HG03442 (cell line): ENCODE results near the gene REP15.
"Not testable (repeated sequence)": the region's sequence is repeated elsewhere in the genome, so short reads cannot be mapped to it uniquely, and the experiment has no call there.

Source experiments
- ATAC-seq: cut with Tn5 transposase; IDR thresholded peaks from one replicate; pipeline ENCODE4 v1.9.1; 2021; ENCODE audit warnings: mild to moderate bottlenecking, moderate library complexity; ENCODE audit not compliant: unreplicated experiment

REP15 gene

GRCh38 chr12:27696293-27696652 is at the start of gene REP15:
TSS of gene REP15 (plus strand) at chr12:27696447. CDS start at chr12:27696563, 116 bp downstream.
- no peak for ATAC-seq

DNA sequence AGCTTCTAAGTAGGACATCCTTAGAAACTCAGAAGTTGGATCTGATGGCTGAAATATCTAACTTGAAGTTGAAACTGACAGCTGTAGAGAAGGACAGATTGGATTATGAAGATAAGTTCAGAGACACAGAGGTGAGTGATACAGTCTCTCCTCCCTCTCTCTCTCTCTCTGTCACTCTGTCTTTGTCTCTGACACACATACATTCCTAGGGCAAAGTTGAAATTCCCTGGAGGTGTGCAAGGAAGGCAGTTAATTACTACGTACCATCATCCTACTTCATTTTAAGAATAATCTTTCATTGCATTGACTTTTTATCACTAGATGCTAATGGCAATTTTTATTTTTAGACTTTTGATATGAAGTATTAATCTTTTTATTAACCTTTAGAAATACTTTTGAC is 46.2 kb upstream of the REP15 start:
- no peak for ATAC-seq

DNA sequence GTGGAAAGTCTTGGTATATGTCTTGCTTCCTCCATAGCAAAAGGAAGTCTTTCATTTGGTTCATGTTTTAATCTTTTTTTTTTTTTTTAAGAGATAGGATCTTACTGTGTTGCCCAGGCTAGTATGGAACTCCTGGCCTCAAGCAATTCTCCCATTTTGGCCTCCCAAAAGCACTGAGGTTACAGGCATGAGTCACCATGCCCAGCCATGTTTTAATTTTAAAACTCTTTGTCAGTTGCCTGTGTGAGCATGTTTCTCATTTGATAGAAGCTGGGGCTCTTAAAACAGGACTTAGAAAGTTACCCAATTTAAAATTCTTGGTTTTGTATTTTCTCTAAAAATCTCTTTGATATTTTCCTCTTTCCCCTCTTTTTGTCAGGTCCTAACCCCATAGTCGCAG is 45.0 kb upstream of the REP15 start:
- ATAC-seq, result no peak

DNA sequence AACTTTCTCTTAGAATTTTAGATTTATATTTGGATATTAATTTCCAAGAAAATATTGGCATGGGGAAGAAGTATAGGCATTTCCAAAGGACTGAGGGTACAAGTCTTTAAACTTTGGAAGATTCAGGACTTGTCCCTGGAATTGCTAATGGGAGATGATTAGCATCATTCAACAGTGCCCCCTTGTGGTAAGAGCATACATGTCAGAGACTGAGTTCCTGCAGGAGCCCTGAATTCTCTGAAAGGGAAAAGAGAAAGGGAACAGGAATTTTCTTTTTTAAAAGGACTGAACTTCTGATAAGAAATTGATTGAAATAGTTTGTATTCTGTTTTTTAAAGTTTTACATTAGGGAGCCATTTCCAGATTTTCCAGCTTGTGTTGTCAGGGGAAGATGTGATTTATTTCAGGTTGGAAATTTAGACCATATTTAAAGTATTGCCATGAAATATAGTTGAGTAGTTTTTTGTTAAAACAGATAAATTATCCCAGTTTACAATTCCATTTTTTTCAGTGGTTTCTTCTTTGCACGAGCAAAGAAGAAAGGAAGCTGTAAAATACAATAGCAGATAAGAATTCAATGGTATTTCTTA is 44.0 kb upstream of the REP15 start:
- ATAC-seq, result no peak

- ATAC-seq, result no peak
Measured at GRCh38 chr12:27653661-27654060, 42.6 kb upstream of the REP15 start.

DNA sequence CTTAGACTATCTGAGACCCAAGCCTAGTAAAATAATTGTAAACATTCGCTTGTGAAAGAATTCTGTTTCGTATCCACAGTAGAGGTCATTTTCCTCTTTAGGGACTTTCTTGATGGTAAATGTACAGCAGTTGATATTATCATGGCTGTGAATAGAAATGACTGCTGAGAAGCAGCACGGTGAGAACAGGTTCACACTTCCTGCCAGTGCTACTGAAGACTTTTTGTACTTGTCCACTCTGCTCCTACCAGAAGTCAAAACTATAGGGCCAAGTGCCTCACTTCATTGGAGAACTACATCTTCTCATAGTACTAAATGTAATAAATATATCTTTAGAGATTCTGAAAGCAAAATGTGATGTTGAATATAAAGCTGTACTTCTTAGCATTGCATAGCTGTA is 40.8 kb upstream of the REP15 start:
- ATAC-seq, result not testable (repeated sequence)

DNA sequence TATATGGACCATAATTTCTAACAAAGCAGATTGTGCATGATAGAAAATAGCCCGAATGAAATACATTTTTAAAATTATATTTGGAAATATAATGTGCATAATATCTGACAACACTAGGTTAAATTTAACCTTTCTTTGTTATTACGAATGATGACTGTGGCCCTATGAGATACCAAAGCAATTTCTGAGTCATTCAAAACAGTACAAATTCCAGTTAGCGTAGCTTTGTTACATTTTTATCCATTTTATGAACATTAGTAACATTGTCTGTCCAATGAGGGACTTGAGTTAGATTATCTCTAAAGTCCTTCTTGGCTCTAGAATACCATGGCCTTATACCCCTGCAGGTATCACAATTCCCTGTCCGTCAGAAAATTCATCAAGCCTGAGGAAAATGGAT is 39.0 kb upstream of the REP15 start:
- ATAC-seq, result no peak

DNA sequence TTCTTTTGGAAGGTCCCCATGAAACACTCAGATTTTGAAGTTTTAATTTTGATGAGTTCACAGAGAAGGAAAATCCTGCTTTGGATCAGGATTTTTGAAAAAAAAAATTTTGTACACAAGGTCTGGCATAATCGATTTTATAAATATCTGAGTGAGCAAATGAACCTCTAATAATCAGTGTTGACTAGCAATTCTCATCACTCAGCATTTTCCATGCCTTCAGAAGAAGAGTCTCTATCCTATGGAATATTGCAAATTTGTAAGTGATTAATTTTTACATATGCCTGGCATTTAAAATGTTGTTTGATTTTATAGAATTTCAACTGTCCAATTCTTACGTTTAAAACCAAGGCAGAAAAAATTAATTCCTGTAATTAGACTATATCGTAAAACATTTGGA is 30.5 kb upstream of the REP15 start:
- ATAC-seq, result no peak

GRCh38 chr12:27666510-27666909 is 29.7 kb upstream of the REP15 start:
- ATAC-seq, result no peak

GRCh38 chr12:27667540-27667939 is 28.7 kb upstream of the REP15 start:
- ATAC-seq, result no peak

- ATAC-seq, result no peak
Measured at GRCh38 chr12:27672051-27672450, 24.2 kb upstream of the REP15 start.

DNA sequence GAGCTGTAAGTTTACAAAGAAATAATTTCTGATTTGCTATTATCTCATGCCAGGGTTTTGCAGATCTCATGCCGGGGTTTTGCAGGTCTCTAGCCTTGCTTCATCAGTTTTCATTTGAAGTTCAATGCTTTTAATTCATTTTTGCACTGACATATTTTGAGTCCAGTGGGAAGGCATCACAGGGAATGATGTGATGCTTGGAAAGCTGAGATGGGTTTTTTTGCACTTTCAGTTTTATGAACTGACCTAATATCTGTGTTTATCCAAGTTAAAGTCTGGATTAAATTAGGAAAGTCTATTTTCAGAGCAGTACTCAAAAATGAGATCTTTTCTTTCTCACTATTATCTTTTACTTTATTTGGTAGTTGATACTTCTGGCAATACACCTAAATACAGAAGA is 23.6 kb upstream of the REP15 start:
- ATAC-seq, result no peak

GRCh38 chr12:27673101-27673718 is 23.0 kb upstream of the REP15 start:
- ATAC-seq, result no peak

DNA sequence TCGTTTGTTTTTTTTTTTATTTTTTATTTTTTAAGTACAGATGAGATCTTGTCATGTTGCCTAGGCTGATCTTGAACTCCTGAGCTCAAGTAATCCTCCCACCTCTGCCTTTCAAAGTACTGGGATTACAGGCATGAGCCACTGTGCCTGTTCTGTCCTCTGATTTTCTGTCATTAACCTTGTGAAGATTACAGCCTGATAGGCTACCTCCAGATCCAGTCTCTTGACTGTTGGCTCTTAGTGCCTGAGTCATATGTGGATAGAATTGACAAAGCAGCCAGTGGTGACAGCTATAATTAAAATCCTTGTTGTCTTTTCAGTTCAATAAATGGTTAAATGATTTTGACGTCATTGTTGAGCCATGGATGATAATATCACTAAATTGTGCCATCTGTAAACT is 21.3 kb upstream of the REP15 start:
- ATAC-seq, result no peak

GRCh38 chr12:27680619-27681018 is 15.6 kb upstream of the REP15 start:
- no peak for ATAC-seq

DNA sequence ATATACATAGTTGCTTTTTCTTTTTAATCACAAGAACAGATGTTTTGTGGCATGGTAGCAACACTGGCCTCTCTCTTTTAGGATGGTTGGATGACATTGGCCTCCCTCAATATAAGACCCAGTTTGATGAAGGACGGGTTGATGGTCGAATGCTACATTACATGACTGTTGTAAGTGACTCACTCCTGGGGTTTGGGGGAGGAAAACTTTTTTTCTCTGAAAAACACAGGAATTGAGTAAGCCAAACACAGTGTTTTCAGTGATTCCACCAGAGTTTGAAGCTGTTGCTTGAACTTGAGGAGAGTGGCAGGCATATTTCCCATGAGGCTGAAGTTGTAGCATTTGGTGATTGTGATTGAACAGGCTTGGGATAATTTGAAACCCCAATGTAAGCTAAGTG is 13.7 kb upstream of the REP15 start:
- no peak for ATAC-seq

DNA sequence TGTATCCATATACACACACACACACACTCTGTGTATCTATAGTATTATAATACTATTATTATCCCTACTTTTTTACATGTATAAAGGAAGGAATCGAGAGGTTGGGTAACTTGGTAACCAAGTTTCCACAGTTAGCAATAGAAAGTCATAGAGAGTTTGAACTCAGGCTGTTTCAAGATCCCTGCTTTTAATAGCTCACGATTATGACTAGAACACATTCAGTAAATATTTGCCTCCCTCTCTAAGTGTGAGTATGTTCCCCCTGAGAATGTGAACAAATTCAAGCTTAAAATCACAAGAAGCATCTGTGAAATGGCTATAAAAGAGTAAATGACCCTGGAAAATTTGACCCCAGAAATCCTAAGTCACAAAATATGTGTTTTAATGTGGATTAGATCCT is 11.0 kb upstream of the REP15 start:
- ATAC-seq, result no peak

DNA sequence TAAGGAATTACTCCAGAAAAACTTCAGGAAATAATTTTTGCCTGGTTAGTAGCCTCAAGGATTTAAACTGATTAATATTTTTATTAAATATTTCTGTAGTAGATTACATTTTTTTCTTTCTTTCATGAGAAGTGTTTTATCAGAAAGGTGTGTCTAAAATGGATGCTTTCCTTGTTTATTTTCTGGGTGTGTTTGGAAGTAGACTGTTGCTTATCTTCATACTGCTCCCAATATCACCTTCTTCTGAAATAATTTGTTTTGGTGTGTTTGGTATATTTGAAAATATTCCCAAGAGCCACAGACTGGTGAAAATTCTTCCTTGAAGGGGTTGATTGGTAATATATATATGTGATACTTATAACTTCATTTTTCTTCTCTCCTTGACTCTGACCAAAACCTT is 10.1 kb upstream of the REP15 start:
- no peak for ATAC-seq

GRCh38 chr12:27688671-27689070 is 7.6 kb upstream of the REP15 start:
- no peak for ATAC-seq

DNA sequence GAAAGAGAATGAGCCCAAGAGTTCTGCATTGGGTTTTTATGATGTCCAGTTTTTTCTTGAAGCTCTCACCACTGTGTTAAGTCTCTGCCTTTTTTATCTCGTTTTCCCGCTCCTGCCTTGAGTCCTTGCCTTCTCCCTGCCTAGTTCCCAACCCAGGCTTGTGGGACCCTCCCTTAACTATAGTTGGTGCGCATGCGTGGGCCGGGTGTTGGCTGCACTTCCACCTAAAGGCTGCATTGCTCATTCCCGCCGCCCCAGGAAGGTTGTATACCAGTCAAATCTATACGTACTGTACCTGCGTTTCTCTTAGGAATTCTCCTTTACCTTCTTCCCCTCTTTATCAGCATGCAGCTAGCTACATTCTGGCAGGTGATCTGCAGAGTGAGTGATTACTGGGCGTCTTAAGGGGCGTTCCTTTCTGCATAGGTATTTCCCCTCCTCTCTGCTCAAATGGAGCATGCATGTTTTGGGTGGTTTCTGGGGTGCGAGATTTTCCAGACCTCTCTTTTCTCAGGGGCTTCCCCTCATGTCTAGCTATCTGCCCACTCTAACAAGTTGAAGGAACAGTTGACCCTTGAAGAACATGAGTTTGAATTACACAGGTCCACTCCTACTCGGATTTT is 6.6 kb upstream of the REP15 start:
- ATAC-seq, result no peak

GRCh38 chr12:27693403-27693802 is 2.8 kb upstream of the REP15 start:
- no peak for ATAC-seq

- no peak for ATAC-seq
Measured at GRCh38 chr12:27695556-27696292, 523 bp upstream of the REP15 start.
